Thymus (tissue), 11 donors: ENCODE data around the gene SH3BP1. TPM values are rescaled to one million over a fixed set of nuclear protein-coding genes. Genes with fewer than 3 reads are reported as not detected.
"Not testable (repeated sequence)": the region's sequence is repeated elsewhere in the genome, so short reads cannot be mapped to it uniquely, and the experiment has no call there.

ENCODE experiments used
- DNase-seq, 9 donors: peaks; one replicate each; pipeline ENCODE4 v3.0.0-alpha.2; 2013; ENCODE audit warnings: low spot score in 9 of 9, low read depth in 6 of 9, missing footprints in 1 of 9
- H3K27ac ChIP-seq, 2 donors: one replicate each; pipeline ENCODE4 v1.5.1; 2013; ENCODE audit warnings: control low read depth in 1 of 2, low read depth in 1 of 2, low read length in 1 of 2, mild to moderate bottlenecking in 1 of 2, moderate library complexity in 1 of 2
- H3K27me3 ChIP-seq, 2 donors: one replicate each; pipeline ENCODE4 v1.5.1; 2013; ENCODE audit warnings: low read length in 1 of 2; ENCODE audit not compliant: control insufficient read depth in 2 of 2, insufficient read depth in 1 of 2
- H3K36me3 ChIP-seq, 2 donors: one replicate each; pipeline ENCODE4 v1.5.1; 2013; ENCODE audit warnings: low read length in 1 of 2, mild to moderate bottlenecking in 1 of 2, moderate library complexity in 1 of 2; ENCODE audit not compliant: control insufficient read depth in 2 of 2, insufficient read depth in 2 of 2
- H3K4me1 ChIP-seq, 2 donors: one replicate each; pipeline ENCODE4 v1.5.1; 2013; ENCODE audit warnings: low read length in 2 of 2; ENCODE audit not compliant: control insufficient read depth in 2 of 2, insufficient read depth in 2 of 2
- H3K4me3 ChIP-seq, 2 donors: one replicate each; pipeline ENCODE4 v1.5.1; 2013; ENCODE audit warnings: low read length in 2 of 2, control low read depth in 1 of 2, mild to moderate bottlenecking in 1 of 2
- H3K9me3 ChIP-seq, 2 donors: one replicate each; pipeline ENCODE4 v1.5.1; 2013; ENCODE audit warnings: low read length in 1 of 2, mild to moderate bottlenecking in 1 of 2; ENCODE audit not compliant: control insufficient read depth in 2 of 2, insufficient read depth in 1 of 2
- WGBS: extraction: QIAGEN DNeasy Blood & Tissue Kit; methylation state at CpG from one replicate; pipeline ENCODE4 v1.1.7; 2013; 5-methylcytosine and 5-hydroxymethylcytosine counted together
- polyA plus RNA-seq: library from polyadenylated mRNA; stranded (reverse); fragments of 200-250 nt; gene quantifications from one replicate; pipeline ENCODE4 v1.2.3, GENCODE V29; 2013
- total RNA-seq: library from RNA; stranded (reverse); fragments of 120-200 nt; gene quantifications from one replicate; pipeline ENCODE4 v1.2.4, GENCODE V29; 2013
- donor health status: healthy.

Gene SH3BP1
- total and polyA plus RNA-seq, 2 donors: 21.3 to 23.0 TPM

DNA sequence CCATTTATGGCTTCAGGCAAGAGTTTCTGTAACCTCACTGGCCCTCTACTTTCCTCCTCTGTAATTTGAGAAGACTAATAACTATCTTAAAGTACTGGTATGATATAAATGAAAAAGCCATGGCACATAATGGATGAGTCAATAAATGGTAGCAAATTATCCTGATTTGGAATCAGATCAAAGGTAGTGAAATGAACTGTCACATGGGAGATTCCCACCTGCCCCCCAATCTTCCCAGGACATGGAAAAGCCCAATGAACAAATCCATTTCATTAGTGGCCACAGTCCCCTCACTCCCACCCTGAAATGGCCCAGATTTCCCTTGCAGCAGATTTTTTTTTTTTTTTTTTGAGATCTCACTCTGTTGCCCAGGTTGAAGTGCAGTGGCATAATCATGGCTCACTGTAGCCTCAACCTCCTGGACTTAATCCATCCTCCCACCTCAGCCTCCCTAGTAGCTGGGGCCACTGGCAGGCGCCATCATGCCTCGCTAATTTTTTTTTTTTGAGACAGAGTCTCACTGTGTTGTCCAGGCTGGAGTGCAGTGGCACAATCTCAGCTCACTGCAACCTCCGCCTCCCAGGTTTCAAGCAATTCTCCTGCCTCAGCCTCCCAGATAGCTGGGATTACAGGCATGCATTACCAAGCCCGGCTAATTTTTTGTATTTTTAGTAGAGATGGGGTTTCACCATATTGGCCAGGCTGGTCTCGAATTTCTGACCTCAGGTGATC is 36.8 kb upstream of the SH3BP1 start:
- not testable (repeated sequence) for DNase-seq, H3K9me3 ChIP-seq, H3K4me3 ChIP-seq, H3K36me3 ChIP-seq, H3K27ac ChIP-seq
- WGBS: 83% methylated on average over 5 of the region's 5 CpGs
- Histone ChIP-seq H3K27me3 (peaks cover 0 to 44% of the 10 kb centered on the region in 2 donors), H3K4me1 (peaks cover 5 to 22% of the 10 kb centered on the region in 2 donors)

DNA sequence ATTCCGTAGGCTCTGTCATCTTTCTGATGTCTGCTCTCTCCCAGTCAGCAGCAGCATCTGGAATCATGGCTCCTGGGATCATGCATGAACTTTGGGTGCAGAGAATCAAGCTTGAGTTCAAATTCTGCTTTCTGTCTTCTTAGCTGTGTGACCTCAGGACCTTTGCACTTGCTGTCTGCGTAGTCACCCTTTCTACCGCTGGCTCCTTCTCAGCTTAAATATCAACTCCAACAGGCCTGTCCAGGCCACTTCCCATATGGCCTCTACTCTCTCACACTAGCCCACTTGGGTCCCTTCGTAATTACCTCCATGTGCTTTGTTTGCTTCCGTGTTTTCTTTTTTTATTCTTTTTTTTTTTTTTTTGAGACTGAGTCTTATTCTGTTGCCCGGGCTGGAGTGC is 35.4 kb upstream of the SH3BP1 start:
- Histone ChIP-seq H3K4me1 (peaks cover 8 to 28% of the 10 kb centered on the region in 2 donors), H3K36me3 (no peaks in the 10 kb centered on the region), H3K27ac (no peak overlapping the region), H3K9me3 (no peaks in the 10 kb centered on the region), H3K27me3 (peaks cover 0 to 42% of the 10 kb centered on the region in 2 donors), H3K4me3 (no peak overlapping the region)
- 98% methylated on average over 6 of the region's 6 CpGs for WGBS
- no peak for DNase-seq

DNA sequence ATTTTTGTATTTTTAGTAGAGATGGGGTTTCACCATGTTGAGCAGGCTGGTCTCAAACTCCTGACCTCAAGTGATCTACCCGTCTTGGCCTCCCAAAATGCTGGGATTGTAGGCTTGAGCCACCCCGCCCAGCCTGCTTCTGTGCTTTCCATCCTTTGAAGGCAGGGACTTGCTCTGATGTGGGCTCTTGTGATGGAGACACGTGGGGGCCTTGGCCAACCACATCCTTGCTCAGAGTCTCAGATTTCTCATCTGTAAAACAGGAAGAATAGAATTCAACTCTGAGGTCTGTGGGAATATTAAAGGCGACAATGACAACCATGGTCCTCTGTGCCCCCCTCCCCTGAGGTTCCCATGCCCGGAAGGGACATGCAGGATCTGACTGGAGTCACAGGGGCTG is 34.6 kb upstream of the SH3BP1 start:
- no peak overlapping the region for H3K4me3 ChIP-seq
- no peaks in the 10 kb centered on the region for H3K36me3 ChIP-seq
- DNase-seq: peak in 4 of 9 donors; percentile 52 to 84 (median 58)
- H3K4me1 ChIP-seq: peaks cover 16 to 35% of the 10 kb centered on the region in 2 donors
- H3K27ac ChIP-seq: no peak overlapping the region
- H3K27me3 ChIP-seq: peaks cover 0 to 39% of the 10 kb centered on the region in 2 donors
- 4% methylated on average over 5 of the region's 5 CpGs for WGBS
- H3K9me3 ChIP-seq: no peaks in the 10 kb centered on the region

DNA sequence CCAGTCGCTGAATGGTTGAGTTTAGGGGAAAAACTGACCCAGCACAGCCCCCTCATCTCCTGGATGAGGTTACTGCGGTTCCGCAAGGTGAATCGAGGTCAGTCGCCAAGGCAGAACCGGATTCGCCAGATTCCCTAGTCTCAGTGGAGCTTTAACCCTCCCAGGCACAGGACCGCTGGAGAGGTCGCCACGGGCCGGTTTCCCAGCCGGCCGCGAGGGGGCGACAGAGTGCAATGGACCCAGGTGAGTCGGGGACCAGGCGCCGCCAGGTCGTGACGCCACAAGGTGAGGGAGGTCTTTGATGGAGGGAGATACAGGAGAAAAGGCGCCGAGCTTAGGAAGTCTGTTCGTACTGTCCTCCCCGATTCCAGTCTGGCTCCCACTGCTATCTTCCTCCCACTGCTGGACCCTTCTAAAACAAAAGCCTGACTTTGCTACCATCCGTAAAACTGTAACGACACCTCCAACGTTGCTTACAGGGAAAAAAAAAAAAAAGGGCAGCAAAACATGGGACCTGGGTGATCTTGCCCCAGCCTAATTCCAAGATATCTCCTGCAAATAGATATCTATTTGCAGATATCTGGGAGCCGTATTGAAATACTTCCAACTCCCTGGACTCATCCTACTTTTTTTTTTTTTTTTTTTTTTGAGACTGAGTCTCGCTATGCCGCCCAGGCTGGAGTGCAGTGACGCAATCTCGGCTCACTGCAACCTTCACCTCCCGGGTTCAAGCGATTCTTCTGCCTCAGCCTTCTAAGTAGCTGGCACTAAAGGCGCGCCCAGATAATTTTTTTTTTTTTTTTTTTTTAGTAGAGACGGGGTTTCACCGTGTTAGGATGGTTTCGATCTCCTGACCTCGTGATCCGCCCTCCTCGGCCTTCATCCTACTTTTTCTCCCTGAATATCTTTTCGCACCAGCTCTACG is 32.2 kb upstream of the SH3BP1 start:
- peak in 8 of 9 donors; percentile 64 to 88 (median 76) for DNase-seq
- H3K36me3 ChIP-seq: no peaks in the 10 kb centered on the region
- H3K27me3 ChIP-seq: peaks cover 0 to 22% of the 10 kb centered on the region in 2 donors
- H3K9me3 ChIP-seq: no peaks in the 10 kb centered on the region
- H3K4me1 ChIP-seq: peaks cover 19 to 52% of the 10 kb centered on the region in 2 donors
- 5% methylated on average over 44 of the region's 44 CpGs for WGBS
- H3K4me3 ChIP-seq: peak overlapping the region; percentile 1 to 35
- H3K27ac ChIP-seq: peak overlapping the region; percentile 3 to 100

DNA sequence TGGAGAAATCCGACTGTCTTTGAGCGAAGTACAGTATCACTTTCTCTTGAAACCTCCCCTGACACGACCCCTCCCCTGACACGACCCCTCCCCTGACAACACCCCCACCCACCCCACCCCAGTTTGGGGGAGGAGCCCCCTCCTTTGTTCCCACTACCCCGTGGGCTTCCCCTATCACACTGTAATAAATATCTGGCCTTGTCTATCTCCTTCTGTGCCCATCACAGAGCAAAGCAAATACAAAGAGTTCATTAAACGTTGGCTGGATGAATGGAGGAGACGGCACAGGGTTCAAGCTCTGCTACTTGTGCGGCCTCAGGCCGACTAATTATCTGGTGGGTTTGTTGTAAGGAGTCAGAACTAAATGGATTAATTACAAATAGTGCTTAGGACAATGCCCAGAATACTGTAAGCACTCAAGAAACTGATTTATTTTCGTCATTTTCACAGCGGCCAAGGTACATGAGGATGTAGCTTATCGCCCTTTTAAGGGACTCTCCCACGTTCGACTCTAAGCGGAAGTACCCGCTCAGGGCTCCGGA is 31.5 kb upstream of the SH3BP1 start:
- H3K27ac ChIP-seq: peak overlapping the region; percentile 88 to 100
- WGBS: 3% methylated on average over 17 of the region's 17 CpGs

DNA sequence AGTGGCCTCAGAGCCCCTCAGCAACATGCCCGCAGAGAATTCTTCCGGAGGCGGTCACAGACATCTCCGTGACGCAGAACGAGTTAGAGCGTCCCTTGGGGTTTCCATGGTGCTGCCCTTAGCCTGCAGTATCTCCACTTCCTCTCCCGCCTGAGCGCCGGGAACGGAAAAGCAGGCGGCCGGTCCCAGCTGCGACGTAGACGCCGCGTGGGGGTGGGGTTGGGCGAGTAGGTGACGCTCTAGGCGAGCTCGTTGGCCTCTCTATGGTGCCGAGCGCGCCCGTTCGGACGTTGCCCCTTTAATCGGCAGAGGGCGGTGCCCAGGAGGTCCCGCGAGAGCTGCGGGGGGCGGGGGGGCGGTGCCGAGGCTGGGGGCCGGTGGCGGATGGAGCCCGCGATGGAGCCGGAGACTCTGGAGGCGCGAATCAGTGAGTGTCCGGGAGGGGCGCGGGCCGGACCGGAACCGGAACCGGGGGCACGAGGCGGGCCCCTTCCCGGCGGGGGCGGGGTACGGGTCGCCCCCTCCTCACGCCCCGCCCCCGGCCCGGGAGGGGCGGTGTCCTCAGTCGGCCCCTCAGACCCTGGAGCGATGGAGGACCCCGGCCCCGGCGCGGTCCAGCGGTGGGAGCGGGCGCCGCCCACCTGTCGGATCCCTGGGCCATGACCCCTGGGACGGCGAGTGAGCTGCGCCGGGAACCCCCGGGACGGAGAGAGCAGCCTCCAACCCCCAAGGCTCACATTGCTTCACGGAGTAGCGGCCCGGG is 30.8 kb upstream of the SH3BP1 start, which contains the start of gene GGA1:
Gene GGA1, plus strand, starts transcription at position 358 of the 763 bp plus-strand sequence. Its CDS starts 27 bp downstream, at position 385.
- WGBS: under 1% methylated on average over 81 of the region's 82 CpGs

More for the DNA sequence above, 31.5 kb upstream of the SH3BP1 start:
- H3K4me3 ChIP-seq: peak overlapping the region; percentile 62 to 95
- peaks cover 0 to 16% of the 10 kb centered on the region in 2 donors for H3K27me3 ChIP-seq
- no peaks in the 10 kb centered on the region for H3K9me3 ChIP-seq
- H3K36me3 ChIP-seq: peaks cover 0 to 2% of the 10 kb centered on the region in 2 donors
- DNase-seq: no peak
- peaks cover 19 to 55% of the 10 kb centered on the region in 2 donors for H3K4me1 ChIP-seq

DNA sequence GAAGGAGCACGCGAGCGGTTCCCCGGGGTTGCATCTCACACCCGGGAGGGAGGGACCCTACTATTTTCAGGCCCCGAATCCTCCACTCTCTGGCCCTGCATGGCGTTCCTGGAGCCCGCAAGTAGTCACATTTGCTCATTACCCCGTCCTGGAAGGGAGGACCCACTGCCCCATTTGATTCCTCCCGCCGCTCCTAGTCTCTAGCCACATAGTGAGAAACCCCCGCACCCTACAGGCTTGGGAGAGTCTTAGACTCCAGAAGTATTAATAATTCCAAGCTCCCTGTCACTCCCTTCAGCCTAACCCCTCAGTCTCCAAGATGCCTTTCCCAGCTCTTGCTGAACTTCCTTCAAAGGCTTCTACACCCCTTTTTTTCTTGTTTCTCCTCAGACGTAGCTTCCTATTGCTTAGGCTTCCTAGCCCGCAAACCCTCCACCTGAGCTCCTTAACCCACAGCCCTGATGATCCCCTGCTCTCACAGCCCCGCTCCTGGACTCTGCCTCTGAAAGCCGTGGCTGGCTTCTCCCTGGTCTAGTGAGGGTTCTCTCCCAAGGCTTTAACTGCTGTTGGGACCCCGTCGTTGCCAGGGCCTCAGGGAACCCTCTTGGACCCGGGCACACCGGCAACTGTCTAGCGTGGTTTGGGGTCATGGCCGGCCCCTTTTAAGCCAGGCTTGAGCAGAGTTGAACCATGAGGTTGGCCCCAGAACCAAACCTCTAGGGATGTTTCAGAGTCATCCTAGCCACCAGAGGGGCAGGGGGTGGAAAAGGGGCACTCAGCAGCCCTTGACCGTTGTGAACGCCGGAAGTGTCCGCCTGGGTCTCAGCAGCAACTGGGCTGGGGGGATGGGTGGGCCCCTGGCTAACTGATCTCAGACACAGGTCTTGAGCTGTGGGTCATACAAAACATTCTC is 30.0 kb upstream of the SH3BP1 start:
- DNase-seq: no peak
- Histone ChIP-seq H3K4me1 (peaks cover 19 to 62% of the 10 kb centered on the region in 2 donors), H3K4me3 (peak overlapping the region; percentile 62 to 95), H3K36me3 (peaks cover 9 to 11% of the 10 kb centered on the region in 2 donors), H3K27me3 (peaks cover 0 to 9% of the 10 kb centered on the region in 2 donors), H3K9me3 (peaks cover 0 to 4% of the 10 kb centered on the region in 2 donors), H3K27ac (peak overlapping the region; percentile 88 to 100)
- WGBS: 12% methylated on average over 26 of the region's 26 CpGs

More for the DNA sequence above, 30.8 kb upstream of the SH3BP1 start, which contains the start of gene GGA1:
- H3K27me3 ChIP-seq: peaks cover 0 to 15% of the 10 kb centered on the region in 2 donors
- peaks cover 19 to 58% of the 10 kb centered on the region in 2 donors for H3K4me1 ChIP-seq
- peaks cover under 1 to 3% of the 10 kb centered on the region in 2 donors for H3K36me3 ChIP-seq
- peak; percentile 88 to 98 (median 95) for DNase-seq
- peaks cover 0 to 1% of the 10 kb centered on the region in 2 donors for H3K9me3 ChIP-seq
- peak within 1 kb of the TSS; percentile 62 to 95 for H3K4me3 ChIP-seq
- H3K27ac ChIP-seq: peak within 1 kb of the TSS; percentile 88 to 100
